NT2/D1 (cell line): ENCODE results near the gene CLMN.

Experiments used
- SUZ12 ChIP-seq: IDR thresholded peaks from 2 replicates; pipeline ENCODE4 v1.6.1; 2011; ENCODE audit not compliant: insufficient read length, insufficient read depth; ENCODE audit errors: extremely low read depth
- YY1 ChIP-seq: IDR thresholded peaks from 2 replicates; pipeline ENCODE4 v1.6.1; 2011; ENCODE audit not compliant: insufficient read length, insufficient read depth
- ZNF274 ChIP-seq: IDR thresholded peaks from 2 replicates; pipeline ENCODE4 v1.6.1; 2011; ENCODE audit warnings: mild to moderate bottlenecking, low read depth, low read length

DNA sequence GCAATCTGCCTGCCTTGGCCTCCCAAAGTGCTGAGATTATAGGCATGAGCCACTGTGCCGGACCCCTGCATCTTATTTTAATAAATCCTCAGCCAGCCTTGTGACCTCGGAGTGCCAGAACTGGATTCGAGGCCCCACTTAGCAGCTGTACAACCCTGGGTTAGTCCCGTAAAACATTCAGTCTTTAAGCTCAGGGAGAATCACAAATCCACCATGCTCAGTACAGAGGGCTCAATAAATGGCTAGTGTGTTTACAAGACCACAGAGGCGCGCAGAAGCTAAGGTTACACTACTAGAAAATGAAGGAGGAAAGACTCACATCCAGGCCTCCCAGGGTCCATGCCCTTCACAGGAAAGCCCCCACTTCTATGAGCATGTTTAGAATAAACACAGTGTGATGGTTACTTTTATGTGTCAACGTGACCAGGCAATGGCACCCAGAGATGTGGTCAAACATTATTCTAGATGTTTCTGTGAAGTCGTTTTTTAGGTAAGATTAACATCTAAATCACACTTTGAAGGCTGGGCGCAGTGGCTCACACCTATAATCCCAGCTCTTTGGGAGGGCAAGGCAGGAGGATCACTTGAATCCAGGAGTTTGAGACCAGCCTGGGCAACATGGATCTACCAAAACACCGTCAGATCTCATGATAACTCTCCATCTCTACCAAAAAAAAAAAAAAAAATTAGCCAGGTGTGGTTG lies 55.3 kb downstream of the CLMN start:
- TF ChIP-seq YY1 (no peak), ZNF274 (no peak), SUZ12 (no peak)
